OCI-M2 (cell line): ENCODE measurements around the gene IRF2.

Experiments
- DNase-seq: peaks from one replicate; lab custom pipeline; 2025; ENCODE audit not compliant: unreplicated experiment; lab: John Stamatoyannopoulos, UW

The IRF2 gene

DNA sequence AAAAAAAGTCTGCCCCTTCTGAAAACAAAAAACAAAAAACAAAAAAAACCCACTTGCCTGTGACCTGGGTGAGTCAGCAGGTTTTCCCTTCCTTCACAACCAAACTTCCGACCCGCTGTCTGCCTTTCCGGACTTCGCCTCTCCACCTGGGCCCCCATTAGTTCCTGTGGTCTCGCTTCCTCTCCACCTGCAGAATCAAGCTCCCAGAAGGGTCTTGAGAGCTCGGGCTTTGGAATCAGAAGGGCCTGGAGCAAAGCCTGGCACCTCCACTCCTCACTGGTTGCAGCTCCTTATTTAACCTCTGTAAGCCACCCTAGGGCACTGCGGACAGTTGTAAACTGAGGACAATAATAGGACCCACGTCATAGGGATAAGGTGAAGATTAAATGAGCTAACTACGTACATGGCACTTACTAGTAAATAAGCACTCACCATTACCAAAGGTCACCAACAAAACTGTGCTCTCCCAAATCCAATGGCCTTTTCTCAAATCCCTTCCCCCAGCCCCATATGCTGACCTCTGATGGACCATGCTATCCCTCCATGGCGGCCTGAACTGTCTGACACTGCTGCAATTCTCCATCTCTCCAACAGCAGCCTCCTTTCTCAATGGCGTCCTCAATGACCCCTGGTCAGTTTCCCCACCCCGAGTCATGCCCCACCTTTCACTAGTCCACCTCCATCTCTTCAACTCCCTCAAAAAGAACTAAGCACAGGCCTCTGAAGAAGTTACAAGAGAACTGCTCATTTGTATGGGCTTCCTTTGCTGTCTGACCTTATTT lies 64.2 kb downstream of the IRF2 start:
- DNase-seq, result no peak

GRCh38 chr4:184409502-184409901 lies 64.8 kb downstream of the IRF2 start:
- DNase-seq, result no peak

DNA sequence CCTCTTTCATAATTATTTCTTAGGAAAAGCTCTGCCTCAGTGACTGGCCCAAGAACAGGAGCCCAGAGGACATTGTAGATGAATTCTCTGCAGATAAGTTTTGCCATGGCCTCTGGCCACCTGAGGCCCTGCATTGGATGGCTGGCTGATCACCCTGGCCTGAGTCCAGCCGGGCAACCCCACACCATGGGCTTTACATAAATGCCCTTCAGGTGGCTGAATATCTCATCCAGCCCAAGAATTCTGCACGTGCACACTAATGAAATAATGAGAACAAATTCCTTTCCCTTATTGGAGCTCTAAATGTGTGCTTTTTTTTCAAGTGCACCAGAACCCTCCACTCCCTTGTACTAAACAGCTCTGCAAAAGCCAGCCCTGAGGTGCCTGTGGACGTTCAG lies 65.7 kb downstream of the IRF2 start:
- DNase-seq, result no peak

DNA sequence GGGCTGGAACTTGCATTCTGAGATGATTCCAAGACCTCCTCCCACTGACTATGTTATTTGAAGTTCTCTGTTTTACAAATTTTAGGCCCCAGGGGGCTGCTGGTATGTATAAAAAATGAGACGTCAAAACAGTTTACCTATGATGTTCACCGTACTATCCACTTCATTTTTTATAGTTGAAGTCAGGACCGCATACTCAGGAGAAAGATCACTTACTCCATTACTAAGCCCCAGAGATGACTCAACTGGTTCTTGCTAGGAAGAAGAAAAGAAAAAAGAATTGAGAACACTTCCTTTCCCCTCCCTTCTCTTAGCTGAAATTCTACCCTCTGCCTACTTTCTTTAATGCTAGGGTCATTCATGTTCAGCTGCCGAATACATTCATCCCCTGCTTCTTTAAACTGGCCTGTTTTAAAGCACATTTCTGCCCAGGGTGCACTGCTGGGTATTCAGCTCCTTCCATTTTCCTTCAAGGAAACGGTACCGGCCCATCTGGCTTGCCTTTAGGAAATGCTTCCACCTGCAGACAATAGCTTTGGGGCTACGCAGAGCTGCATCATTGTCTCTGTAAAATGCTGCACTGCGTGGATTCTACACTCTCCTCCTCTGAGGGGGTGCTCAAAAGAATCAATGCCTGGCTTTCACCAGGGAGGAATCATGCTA lies 66.2 kb downstream of the IRF2 start:
- no peak for DNase-seq

GRCh38 chr4:184406958-184407391 lies 67.4 kb downstream of the IRF2 start:
- no peak for DNase-seq

DNA sequence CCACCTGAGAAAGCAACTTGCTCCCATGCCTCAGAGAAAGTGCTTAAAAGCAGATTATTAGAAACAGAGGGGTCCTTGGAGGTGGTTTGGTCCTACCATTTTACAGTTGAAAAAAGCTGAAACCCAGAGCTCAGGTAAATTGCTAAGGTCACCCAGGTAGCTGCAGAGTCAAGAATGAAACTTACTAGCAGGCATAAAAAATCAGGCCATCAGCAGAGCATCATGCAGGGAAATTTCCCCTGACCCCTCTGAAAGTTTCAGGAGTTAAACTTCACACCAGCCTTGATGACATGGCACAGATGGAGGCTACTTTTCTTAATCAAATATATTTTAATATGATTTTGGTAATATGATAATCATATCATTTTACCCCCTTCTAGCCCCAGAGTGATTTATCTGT lies 70.3 kb downstream of the IRF2 start:
- no peak for DNase-seq

DNA sequence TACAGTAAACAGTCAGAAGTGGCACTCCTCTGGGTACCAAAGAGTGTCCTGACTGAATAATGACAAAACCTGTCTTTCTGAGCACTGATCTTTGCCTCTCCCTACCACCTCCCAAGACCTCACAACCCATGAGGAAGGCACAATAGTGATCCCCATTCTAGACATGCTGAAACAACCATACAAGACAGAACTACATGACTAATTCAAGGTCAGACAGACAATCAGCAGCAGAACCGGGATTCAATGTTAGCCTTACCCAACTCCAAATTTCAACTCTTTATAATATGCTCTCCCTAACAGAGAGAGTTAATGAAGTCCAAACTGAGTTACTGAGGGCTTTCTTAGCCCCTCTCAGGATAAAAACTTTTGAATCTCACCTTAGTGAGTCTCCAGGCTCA lies 71.0 kb downstream of the IRF2 start:
- no peak for DNase-seq

DNA sequence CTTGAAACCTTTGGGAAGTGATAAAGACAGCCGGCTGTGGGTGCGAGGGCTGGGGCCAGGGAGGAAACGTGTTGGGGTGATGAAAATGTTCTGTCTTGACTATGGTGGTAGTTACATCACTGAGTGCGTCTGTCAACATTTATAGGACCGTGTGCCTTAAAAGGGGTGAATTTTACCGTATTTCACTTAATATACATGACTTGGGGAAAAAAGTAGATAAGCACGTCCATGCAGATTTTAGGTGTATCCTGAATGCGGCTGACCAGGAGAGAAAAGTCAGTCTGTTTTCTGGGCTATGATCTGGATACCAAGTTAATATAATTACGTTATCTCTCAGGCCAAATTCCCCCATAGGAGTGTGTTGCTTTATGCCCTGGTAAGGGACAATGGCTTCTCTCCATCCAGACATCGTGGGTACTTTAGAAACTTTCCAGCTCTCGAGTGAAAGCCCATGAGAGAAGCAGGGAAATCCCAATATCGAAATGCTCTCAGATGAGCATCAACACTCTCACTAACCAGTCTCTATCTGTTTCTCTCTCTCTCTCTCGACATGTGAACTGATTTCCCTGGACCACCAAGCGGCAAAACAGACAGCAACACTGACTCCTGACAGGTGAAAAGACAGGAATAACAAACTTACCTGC lies 71.5 kb downstream of the IRF2 start:
- DNase-seq, result no peak

- DNase-seq, result no peak
Observed at GRCh38 chr4:184402239-184402638, 72.1 kb downstream of the IRF2 start.

GRCh38 chr4:184401397-184402171 lies 72.8 kb downstream of the IRF2 start:
- DNase-seq, result no peak

- DNase-seq, result no peak
Observed at GRCh38 chr4:184400891-184401290, 73.5 kb downstream of the IRF2 start.

DNA sequence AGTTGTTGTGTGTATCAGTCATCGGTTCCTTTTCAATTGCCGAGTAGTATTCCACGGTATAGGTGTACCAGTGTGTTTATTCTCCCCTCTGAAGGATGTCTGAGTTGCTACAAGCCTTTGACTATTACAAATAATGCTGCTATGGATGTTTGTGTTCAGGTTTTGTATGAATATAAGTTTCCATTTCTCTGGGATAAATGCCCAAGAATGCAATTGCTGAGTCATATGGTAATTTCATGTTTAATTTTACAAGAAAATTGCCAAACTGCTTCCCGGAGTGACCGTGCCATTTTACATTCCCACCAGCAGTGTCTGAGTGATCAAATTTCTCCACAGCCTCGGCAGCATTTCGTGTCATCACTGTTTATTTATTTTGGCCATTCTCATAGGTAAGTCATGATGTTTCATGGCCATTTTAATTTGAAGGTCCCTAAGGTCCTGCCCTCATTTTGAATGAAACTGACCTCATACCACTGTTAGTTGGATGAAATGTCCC lies 73.9 kb downstream of the IRF2 start:
- no peak for DNase-seq

GRCh38 chr4:184399512-184399908 lies 74.8 kb downstream of the IRF2 start:
- no peak for DNase-seq

GRCh38 chr4:184398741-184399511 lies 75.4 kb downstream of the IRF2 start:
- no peak for DNase-seq

DNA sequence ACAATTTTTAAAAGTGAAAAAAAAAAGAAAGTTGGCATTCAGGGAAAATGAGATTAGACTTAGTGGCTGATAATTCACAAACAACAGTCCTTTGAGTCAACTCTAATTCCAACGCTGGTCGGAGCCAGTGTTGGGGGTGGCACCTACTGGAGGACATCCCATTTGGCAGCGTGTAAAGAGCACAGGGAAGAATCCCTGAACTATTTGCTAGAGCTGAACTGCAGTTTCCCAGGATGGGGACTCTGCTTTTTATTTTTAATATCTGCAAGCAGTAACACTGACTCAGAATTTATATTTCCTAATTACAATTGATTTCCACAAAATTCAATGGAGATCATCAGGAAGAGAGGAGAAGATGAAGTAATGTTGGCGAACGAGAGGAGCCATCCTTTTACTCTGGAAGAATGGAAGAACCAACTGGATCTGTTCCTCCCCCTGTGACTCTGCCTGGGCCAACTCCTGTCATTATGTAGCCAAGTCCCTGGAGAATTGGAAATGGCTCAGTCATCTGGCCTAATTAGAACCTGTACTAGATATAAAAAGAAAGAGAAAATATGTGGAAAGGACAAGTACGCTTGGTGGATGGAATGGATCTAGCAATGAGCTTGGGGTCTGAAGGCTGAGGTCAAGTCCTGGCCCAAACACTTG lies 76.7 kb downstream of the IRF2 start:
- no peak for DNase-seq

DNA sequence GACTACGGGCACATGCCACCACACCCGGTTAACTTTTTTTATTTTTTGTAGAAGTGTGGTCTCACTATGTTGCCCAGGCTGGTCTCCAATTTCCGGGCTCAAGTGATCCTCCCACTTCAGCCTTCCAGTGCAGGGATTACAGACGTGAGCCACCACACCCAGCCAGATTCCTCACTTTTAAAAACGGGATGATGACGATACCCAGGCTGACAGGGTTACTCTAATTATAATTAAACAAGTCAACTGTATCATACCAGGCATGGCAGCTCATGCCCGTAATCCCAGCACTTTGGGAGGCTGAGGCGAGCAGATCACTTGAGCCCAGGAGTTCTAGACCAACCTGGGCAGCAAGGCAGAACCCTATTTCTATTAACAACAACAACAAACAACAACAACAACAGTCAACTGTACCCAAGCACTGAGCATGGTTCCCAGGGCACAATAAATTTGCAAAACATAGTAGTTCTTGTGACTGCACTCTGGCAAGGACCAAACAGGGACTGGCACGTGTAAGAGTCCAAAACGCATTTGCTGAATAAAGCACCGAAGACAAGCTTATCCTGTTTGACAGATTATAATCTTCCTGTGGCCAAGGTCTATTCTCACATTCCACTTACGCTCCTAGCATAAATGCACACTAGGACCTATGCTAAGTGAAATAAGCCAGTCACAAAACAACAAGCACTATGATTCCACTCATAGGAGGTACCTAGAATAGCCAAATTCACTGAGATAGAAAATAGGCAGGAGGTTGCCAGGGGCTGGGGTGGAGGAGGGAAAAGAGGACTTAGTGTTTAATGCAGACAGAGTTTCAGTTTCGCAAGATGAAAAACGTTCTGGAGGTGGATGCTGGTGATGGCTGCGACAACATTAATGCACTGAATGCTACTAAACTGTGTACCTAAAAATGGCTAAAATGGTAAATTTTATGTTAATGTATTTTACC lies 77.5 kb downstream of the IRF2 start:
- DNase-seq, result no peak

- no peak for DNase-seq
Observed at GRCh38 chr4:184395971-184396391, 78.4 kb downstream of the IRF2 start.

GRCh38 chr4:184395451-184395917 lies 78.9 kb downstream of the IRF2 start:
- no peak for DNase-seq
